Stomach (tissue), 4 donors: ENCODE results near the gene DHTKD1.

Experiments used
- EP300 ChIP-seq: sonication (generic); formaldehyde crosslinking; IDR thresholded peaks from one replicate; pipeline ENCODE4 v1.6.1; 2017; ENCODE audit warnings: antibody characterized with exemption
- POLR2A ChIP-seq, 4 donors: fragments of 450-650 bp; IDR thresholded peaks; one replicate each; pipeline ENCODE4 v1.6.1; 2016; ENCODE audit warnings: antibody characterized with exemption in 4 of 4, control low read depth in 2 of 4, mild to moderate bottlenecking in 1 of 4, moderate library complexity in 1 of 4
- POLR2AphosphoS5 ChIP-seq, 3 donors: sonication (generic); formaldehyde crosslinking; IDR thresholded peaks; one replicate each; pipeline ENCODE4 v1.6.1; 2016; ENCODE audit warnings: antibody characterized with exemption in 3 of 3
- TF ChIP-seq, protein P1 (sequence below), 7 experiments: fragments of 450-650 bp in 4 of 7; fragments of 200-600 bp in 3 of 7; sonication (generic) in 3 of 7; IDR thresholded peaks; one replicate each; pipeline ENCODE4 v1.5.1; 2016 to 2019; ENCODE audit warnings: antibody characterized with exemption in 7 of 7, control low read depth in 2 of 7, mild to moderate bottlenecking in 1 of 7

DNA sequence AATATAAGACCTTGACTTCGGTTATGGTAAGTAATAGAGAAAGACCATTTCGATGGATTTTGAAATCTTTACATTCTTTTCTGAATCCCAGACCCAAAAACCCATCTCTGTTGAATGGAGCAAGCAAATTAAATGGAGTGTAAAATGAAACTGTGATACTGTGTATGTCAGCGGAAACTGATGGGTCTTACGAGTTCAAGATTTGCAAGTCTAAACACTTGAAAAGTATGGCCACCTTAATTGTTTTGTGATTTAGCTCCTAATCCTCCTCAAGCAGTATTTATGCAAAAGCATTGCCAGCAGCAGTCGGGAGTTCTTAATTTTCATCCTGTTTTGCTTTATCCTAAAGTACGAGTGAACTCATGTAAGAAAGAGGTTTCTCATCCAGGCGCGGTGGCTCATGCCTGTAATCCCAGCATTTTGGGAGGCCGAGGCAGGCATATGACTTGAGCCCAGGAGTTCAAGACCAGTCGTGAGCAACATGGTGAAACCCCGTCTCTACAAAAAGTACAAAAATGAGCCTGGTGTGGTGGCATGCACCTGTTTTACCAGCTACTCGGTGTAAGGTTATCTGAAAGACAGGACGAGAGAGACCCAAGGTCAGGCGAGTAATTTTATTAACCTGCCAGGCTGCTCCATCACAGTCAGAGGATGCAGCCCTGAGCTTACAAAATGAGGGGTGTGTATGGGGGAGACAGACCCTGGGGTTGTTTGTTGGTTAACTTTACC, 5.8 kb upstream of the DHTKD1 start:
- TF ChIP-seq, protein P1, sequence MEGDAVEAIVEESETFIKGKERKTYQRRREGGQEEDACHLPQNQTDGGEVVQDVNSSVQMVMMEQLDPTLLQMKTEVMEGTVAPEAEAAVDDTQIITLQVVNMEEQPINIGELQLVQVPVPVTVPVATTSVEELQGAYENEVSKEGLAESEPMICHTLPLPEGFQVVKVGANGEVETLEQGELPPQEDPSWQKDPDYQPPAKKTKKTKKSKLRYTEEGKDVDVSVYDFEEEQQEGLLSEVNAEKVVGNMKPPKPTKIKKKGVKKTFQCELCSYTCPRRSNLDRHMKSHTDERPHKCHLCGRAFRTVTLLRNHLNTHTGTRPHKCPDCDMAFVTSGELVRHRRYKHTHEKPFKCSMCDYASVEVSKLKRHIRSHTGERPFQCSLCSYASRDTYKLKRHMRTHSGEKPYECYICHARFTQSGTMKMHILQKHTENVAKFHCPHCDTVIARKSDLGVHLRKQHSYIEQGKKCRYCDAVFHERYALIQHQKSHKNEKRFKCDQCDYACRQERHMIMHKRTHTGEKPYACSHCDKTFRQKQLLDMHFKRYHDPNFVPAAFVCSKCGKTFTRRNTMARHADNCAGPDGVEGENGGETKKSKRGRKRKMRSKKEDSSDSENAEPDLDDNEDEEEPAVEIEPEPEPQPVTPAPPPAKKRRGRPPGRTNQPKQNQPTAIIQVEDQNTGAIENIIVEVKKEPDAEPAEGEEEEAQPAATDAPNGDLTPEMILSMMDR (IDR thresholded peaks at IDR 0.05) = no peak
- TF ChIP-seq POLR2A (IDR thresholded peaks at IDR 0.05) = no peak
- TF ChIP-seq EP300 = no peak
- no peak for TF ChIP-seq POLR2AphosphoS5 (IDR thresholded peaks at IDR 0.05)
